ENCODE results near the gene CAST. TPM values are rescaled to one million over a fixed set of nuclear protein-coding genes. Genes with fewer than 3 reads are reported as not detected.

CAST gene
- total RNA-seq, 4 donors from 2014 or later, result 415 to 523 (median 468) TPM

DNA sequence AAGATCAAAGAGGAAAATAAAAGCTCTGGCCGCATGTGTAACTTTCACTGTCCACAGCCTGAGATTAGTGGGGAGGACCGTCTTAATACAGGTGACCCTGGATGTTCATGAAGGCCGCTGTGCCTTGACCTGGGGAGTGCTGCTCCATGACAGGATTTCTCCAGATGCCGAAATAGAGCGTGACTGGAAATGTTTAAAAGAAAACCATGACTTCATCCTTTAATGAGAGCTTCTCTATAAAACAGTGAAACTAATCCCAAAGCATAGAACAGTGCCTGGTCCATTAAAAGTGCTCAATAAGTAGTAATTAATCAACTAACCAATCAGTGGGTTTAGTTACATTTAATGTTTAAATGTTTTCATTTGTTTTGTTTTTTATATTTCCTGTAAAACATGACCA, 82.8 kb downstream of the CAST start:
- intact Hi-C loops (cut with DNase I; ENCODE audit: low total_unique reads), result no loop called here
- DNase-seq (ENCODE audit: low spot score in 2 of 2), result no peak
- WGBS, 2 donors, result 88 to 90% methylated on average over 5 of the region's 5 CpGs
- no peak for TF ChIP-seq POLR2A (IDR thresholded peaks at IDR 0.05)
- TF ChIP-seq, protein P1, sequence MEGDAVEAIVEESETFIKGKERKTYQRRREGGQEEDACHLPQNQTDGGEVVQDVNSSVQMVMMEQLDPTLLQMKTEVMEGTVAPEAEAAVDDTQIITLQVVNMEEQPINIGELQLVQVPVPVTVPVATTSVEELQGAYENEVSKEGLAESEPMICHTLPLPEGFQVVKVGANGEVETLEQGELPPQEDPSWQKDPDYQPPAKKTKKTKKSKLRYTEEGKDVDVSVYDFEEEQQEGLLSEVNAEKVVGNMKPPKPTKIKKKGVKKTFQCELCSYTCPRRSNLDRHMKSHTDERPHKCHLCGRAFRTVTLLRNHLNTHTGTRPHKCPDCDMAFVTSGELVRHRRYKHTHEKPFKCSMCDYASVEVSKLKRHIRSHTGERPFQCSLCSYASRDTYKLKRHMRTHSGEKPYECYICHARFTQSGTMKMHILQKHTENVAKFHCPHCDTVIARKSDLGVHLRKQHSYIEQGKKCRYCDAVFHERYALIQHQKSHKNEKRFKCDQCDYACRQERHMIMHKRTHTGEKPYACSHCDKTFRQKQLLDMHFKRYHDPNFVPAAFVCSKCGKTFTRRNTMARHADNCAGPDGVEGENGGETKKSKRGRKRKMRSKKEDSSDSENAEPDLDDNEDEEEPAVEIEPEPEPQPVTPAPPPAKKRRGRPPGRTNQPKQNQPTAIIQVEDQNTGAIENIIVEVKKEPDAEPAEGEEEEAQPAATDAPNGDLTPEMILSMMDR (IDR thresholded peaks at IDR 0.05), result no peak
- H3K4me3 ChIP-seq (ENCODE audit: low read depth, poor library complexity, severe bottlenecking), result no peak overlapping the region

DNA sequence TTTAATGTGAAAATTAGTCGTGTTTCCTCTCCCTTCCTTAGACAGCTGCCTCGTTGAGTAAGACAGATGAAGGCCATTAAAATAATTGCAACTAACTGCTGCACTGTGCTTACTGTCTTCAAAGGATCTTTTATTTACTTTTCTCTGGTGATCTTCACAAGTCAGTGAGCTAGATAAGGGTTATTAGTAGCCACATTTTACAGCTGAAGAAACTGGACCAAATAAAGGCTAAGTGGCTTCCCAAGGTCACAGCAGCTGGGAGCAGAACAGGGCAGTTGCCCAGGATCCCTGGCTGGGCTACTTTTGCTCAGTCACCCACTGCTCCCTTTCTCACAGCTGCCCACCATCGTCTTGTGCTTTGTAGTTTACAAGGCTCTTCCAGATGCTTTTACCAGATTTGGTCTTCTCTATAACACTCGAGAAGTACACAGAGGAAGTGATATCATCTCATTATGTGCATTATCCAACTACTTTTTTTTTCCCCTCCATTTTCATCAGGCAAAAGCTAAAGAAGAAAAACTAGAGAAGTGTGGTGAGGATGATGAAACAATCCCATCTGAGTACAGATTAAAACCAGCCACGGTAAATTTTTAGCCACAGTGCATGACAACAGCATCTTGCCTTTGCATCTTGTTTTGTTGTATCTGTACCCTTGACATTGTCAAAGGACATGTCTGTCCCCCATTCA, 83.8 kb downstream of the CAST start:
- intact Hi-C loops (cut with DNase I; ENCODE audit: low total_unique reads), result no loop called here
- 45 to 47% methylated on average over 5 of the region's 5 CpGs for WGBS, 2 donors

DNA sequence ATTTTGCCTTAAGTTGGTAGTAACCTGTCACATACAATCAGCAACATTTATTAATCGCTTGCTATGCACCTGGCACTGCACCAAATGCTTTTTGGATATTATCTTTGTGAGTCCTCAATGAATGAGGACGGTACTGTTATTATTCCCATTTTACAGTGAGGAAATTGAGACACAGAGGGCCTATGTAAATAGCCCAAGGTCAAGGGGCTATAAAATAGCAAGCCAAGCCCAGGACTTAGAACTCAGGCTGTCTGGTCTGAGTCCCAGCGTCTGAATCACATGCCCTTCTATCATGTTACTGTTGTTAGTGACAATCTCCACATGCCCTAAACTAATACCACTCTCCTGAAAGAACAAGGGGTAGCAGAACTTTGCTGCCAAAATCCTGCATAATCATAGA, 85.5 kb downstream of the CAST start:
- no peak for TF ChIP-seq POLR2A (IDR thresholded peaks at IDR 0.05)
- TF ChIP-seq, protein P1 (IDR thresholded peaks at IDR 0.05), result no peak
- intact Hi-C loops (cut with DNase I; ENCODE audit: low total_unique reads), result no loop called here
- WGBS, 2 donors, result 70 to 74% methylated on average over 3 of the region's 3 CpGs
- DNase-seq (ENCODE audit: low spot score in 2 of 2), result no peak
- H3K4me3 ChIP-seq (ENCODE audit: low read depth, poor library complexity, severe bottlenecking), result no peak overlapping the region

More for the DNA sequence above, 83.8 kb downstream of the CAST start:
- TF ChIP-seq, protein P1 (IDR thresholded peaks at IDR 0.05), result no peak
- no peak for TF ChIP-seq POLR2A (IDR thresholded peaks at IDR 0.05)
- no peak for DNase-seq (ENCODE audit: low spot score in 2 of 2)
- H3K4me3 ChIP-seq (ENCODE audit: low read depth, poor library complexity, severe bottlenecking), result no peak overlapping the region

DNA sequence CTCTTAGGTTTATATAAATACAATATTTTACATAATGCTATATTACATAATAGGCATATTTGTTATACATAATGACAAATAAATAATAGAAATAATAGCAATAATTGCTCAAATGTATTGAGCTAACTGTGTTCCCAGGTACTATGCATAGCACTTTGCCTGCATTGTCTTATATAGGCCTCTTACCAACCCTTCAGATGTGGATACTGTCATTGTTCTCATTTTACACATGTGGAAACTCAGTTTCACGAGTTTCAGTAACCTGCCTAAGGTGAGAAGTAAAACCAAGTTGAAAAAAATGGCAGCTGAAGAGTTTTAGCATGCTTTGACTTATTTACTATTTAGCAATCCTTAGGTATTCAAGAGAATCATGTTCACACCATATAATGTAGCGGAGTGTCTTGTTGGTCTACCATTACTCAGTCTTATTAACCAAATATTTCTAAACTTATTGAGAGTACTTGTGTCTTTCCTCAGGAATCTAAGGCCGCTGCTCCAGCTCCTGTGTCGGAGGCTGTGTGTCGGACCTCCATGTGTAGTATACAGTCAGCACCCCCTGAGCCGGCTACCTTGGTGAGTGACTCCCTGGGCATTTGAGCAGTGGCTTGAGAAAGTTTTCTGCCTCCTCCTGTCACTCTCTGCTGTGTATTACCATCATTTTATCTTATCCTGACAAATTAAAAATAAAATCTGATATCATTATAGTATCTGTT, 88.1 kb downstream of the CAST start:
- DNase-seq (ENCODE audit: low spot score in 2 of 2), result no peak
- H3K4me3 ChIP-seq (ENCODE audit: low read depth, poor library complexity, severe bottlenecking), result no peak overlapping the region
- 86 to 89% methylated on average over 6 of the region's 6 CpGs for WGBS, 2 donors
- intact Hi-C loops (cut with DNase I; ENCODE audit: low total_unique reads), result loop anchor here (10.0 kb wide), 1 partner anchor 415 kb away; no protein-coding TSS in a partner anchor
- TF ChIP-seq POLR2A (IDR thresholded peaks at IDR 0.05), result no peak
- TF ChIP-seq, protein P1 (IDR thresholded peaks at IDR 0.05), result no peak

DNA sequence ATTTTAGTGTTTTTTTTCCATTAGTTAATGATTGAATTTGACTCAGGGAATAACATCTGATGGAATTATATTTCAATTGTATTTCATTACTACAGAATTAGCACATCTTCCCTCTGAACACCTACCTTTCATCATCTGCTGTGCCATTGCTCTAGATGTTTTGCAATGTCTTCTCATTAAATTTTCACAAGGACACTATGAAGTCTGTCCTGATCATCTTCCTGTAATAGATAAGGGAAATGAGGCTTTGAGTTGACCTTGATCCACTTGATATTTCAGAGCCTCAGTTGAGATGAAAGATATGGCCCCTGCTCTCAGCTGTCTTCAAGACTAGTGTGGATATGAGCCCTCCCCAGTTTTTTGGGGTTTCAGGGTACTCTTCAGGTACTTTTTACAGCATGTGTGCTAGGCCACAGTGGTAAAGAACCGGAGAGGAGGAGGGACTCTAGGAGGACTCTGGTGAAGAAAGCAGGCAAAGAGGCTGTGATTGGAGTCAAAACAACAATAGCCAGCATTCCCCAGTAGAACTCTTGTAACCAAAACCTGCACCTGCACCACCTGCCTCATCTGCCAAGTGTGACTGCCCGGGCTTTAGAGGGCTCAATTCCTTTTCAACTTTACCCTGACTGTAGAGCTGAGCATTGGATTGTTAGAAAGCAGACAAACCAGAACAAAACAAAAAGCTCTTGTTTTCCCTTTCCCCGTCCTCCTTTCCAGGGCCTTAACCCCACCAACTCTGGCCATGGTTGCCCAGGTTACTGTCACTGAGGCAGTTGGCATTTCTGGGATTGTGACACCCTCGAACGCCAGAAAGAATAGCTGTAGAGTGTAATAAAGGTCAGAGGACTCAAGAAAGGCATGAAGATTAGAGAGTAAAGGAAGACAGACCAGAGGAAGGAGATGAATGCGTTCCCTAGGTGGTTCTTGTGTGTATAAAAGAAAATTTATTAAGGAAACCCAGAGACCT, 89.3 kb downstream of the CAST start:
- H3K4me3 ChIP-seq (ENCODE audit: low read depth, poor library complexity, severe bottlenecking), result no peak overlapping the region
- no peak for DNase-seq (ENCODE audit: low spot score in 2 of 2)
- 63 to 66% methylated on average over 6 of the region's 6 CpGs for WGBS, 2 donors
- intact Hi-C loops (cut with DNase I; ENCODE audit: low total_unique reads), result loop anchor here (10.0 kb wide), 1 partner anchor 413 kb away; no protein-coding TSS in a partner anchor
- TF ChIP-seq, protein P1 (IDR thresholded peaks at IDR 0.05), result no peak
- no peak for TF ChIP-seq POLR2A (IDR thresholded peaks at IDR 0.05)

Measured in lower leg skin (tissue), 4 donors.